Hematopoietic multipotent progenitor cell treated with erythropoietin and hydrocortisone succinate and interleukin-3 and kit ligand, for 6 days (in vitro differentiated cells): ENCODE results near the gene KXD1.

ENCODE experiments used
- DNase-seq: peaks from one replicate; pipeline ENCODE4 v3.0.0-alpha.2; 2015

The KXD1 gene

DNA sequence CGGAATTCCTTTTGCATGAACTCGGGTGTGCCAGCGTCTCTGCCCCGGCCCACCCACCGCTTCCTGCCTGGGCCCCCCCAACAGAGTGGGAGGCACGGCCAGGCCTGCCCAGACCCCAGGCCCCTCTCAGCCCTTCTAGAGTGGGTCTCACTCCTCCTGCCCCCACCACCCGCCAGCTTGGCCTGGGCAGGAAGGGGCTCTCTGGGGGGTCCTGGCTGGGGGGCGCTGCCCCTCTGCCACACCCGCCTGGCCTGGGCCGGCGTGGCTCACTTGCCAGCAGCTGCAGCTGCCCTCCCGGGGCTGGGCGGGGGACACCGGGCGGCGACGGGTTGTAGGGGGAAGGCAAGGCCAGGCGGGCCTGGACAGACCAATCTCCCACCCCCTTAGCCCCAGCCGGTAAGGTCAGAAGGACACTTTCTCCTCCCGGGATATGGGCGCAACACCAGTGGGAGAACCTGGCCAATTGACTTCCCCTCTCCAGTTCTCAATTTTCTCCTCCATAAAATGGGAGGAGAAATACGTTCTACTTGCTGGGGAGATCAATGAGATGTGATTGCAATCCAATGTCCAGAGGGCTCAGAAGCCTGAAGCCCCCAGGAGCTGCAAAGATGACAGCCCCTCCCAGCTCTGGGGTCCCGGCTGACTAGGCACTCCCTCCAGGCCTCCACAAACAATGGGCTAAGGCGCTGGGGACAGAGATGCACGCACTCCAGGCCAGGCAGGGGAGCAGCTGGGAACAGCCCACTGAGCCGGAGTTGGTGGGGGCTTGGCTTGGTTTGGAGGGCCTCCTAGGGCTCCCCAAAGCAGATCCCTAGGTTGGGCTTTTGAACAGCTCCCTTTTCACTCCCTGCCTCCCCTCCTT is 46.5 kb downstream of the KXD1 start:
- DNase-seq: no peak

DNA sequence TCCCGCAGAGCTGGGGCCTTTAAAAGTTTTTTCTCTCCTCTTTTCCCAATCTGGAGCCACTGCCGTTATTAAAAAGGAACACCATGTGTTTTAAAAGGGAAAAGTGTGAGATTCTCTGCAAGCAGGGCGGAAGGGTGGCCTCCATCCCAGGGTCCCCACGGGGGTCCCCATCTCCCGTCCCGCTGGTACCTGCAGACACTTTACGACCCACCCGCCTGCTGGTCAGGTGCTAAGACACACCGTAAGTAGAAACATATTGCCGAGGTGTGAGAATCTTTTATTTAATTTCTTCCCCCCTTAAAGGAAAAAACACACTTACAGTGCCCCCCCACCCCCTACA is 47.1 kb downstream of the KXD1 start:
- DNase-seq: no peak

DNA sequence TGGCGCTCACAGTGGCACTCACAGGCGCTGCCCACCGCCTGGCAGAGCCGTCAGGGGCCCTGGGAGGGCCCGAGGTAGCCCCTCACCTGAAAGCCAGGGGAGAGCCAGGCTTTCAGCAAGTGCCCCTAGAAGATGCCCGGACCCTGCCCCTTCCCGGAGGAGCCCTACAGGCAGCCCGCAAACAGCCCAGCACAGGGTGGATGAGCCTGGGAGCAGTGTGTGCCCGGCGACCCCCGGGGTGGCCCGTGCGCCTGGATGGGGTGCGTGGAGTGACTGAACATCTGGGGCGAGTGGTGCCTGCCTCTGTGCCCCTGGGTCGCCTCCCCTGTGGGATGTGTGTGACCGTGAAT is 47.5 kb downstream of the KXD1 start:
- DNase-seq: no peak

DNA sequence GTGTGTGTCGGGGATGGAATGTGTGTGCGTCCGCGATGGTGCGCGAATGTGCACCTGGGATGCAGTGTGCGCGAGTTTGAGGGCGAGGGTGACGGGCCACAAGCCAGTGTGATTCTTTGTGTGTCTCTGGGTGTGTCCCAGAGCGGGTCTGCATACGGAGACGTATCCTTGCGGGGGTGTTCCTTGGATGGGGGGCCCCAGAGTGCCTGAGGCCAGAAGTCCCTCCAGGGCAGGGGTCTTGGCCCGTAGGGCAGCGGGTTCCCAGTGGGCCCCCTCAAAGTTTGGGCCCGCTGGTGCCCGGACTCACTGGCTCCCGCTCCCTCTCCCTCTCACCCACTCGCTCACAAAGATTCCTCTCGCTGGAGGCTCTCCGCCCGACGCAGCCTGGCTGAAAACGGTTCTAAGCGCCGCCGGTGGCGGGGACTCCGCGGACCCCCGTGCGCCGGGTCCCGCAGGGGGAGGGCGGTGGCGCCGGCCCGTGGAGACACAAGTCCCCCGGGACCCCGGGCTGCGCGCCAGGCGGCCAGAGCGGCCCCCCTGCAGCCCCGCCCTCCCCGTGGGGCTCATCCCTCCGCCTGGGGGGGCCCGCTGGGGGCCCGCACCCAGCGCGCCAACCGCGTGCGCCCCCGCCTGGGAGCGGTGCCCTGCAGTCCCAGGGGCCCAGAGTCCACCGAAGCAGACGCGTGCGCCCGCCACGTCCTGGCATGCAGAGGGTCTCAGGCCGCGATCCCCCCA is 48.0 kb downstream of the KXD1 start:
- no peak for DNase-seq

DNA sequence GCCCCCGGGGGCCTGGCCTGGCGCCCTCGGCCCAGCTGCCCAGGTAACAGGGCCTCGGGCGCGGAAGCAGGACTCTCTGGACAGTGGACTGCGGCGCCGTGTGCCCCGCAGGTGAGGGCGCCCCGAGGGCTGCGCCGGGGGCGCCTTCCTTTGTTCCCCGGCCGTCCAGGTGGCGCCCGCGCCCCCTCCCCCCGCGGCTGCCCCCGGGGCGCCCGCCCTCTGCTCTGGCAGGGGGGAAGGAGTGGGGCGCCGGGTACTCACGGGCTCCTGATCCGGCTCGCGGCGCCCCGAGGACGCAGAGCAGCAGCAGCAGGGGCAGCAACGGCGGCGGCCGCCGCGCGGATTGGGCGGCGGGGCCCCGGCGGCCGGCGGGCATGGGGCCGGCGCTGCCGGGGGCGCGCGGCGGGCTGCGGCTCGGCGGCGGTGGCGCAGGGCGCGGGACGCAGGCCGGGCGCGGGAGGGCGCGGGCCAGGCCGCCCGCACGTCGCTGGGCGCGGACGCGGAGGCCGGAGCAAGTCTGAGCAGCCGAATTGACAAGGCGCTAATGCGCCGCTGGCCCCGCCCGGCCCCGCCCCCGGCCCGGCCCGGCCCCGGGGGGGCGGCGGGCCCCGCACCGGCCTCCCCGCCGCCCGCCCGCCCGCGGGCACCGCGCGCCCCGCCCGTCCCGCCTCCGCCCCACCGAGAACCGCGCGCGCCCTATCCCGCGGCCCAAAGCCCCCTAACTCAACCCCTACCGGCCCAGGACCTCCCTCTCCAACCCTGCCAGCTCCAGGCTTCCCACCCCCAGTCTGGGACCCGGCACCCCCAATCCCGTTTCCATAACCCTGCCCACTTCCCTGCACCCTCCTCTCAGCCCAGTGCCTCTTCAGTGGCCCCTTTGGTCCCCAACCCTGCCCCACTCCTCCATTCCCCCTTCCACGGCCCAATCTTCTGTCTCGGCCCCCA is 48.9 kb downstream of the KXD1 start, which contains the start of gene CRLF1:
Gene CRLF1, minus strand, starts transcription at position 519 of the 945 bp plus-strand sequence. Its CDS starts 143 bp downstream, at position 376.
- no peak for DNase-seq

DNA sequence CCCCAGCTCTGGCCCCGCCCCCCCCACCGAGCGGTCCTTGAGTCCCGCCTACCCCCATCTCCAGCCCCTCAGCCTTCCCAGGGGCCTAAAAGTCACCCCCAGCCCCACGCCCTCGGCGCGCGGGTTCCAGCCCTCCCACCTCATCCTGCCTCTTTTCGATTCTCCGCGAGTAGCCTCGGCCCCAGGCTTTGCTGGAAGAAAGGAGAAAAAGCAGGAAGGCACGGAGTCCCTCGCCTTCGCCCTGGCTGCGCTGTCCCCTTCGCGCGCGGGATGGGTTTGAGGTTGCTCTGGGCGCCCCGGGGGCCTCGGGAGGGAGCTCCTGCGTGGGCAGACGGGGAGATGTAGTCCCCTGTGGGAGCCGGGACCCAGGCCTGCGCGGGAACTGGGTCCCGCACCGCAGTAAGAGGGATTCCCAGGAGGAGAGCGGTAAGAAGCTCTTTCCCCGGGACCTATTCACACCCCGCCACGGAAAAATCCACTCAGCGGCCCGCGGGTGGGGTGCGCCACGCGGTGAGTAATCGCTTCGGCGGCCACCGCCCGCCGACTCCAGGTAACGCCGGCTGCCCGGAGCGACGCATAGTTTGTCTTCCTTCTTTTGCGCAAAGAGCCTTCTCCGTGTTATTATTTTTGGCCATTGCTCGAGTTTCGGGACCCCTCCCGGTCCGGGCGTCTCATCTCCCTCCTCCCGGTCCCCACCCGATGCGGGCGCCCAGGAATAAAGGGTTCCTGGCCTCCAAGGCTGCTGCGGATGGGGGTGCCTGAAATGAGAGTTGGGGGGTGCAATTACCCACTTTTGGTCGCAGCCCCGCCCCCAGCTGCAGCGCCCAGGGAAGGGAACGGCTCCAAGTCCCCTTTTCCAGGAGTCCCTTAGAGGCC is 49.8 kb downstream of the KXD1 start:
- DNase-seq: no peak

DNA sequence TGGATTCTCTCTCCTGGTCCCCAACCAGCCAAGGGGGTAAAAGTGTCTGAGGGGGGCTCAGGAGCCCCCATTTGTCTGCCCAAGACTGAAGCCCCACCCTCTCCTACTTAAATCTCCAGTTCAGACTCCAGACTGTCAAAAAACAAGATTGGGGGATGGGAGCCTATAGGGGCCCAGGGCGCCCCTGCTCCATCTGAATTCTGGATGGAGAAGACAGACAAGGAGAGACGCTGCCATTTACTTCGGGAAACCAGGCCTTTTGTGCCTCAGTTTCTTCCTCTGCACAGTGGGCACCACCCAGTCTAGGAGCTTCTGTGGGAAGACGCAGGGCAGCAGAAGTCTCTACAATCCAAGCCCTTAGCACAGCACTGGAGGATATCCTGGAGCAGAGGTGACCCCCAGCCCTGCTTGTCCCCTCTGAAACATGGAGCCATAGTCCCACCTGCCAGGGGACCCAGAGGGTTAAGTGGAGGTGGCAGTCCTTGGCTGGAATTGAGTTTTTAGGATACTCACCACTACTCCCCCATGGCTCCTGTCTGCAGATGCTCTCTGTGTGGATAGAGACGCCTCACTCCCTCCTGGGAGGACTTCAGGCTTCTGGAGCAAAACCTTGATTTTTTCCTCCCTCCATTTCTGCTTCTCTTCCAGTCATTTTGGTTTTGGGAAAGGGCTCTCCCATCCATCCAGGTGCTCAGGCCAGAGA is 50.6 kb downstream of the KXD1 start:
- DNase-seq: no peak

DNA sequence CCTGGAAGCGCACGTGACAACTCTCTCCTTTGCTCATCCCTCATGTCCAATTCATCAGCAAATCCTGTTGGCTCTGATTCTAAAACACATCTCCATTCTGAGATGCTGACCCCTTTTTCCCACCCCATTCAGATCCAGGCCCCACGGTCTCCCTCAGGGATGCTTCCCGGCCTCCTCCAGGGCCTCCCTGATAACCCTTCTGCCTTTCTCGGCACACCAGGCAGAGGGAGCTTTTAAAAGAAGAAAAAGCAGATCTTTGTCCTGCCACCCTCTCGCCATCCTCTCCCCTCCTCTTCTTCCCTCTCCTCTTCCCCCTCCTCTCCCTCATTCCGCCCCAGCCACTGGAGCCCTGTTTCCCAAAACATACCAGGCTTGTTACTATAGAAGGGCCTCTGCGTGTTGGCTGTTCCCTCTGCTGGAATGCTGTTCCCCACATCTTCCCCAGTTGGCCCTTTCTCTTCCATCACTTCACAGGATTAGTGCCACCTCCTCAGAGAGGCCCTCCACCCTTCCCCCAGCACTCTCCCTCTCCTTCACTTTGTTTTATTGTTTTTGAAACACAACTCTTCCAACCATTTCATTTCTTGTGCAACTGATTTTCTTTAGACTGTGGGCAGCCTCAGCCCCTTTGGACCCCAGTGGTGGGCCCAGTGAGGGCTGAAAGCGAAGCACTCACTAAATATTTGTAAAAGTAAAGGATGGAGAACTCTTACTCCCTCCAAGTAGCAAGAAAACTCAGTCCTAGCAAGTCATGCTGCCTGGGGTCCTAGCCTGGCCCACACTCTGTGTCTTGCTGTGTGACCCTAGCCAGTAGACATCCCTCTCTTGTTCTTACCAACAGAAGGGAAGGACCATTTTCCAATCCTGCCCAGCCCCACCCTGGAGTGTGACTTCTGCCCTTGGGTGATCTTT is 51.4 kb downstream of the KXD1 start:
- DNase-seq: no peak

DNA sequence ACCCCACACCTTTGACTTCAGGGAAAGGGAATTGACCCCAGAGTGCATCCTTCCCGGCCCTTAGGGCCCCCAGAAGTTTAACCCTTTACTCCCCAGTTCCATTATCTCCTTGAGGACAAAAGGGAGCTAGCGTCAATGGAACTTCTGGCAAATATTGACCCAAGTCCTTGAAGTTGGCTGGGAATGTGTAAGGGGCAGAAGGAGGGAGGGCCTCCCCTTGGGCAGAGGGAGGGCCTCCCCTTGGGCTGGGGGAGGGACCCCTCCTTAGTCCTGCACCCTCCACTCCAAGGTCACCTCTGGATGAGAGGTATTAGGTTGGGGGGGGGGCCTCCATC is 52.0 kb downstream of the KXD1 start:
- no peak for DNase-seq

DNA sequence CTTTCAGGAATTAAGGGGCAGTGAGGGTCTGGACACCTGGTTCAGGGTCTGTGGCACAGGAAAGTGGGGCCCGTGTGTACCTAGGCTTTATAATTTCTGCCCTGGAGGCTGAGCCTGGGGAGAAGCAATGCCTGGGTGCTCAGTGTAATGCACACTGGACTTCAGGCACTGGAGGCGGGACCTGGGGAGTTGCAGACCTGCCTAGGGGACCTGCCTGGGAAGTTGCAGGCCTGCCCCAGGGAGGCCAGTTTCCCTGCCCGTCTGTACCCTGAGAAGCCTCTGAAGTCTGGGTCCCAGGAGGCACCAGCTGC is 52.5 kb downstream of the KXD1 start:
- no peak for DNase-seq

DNA sequence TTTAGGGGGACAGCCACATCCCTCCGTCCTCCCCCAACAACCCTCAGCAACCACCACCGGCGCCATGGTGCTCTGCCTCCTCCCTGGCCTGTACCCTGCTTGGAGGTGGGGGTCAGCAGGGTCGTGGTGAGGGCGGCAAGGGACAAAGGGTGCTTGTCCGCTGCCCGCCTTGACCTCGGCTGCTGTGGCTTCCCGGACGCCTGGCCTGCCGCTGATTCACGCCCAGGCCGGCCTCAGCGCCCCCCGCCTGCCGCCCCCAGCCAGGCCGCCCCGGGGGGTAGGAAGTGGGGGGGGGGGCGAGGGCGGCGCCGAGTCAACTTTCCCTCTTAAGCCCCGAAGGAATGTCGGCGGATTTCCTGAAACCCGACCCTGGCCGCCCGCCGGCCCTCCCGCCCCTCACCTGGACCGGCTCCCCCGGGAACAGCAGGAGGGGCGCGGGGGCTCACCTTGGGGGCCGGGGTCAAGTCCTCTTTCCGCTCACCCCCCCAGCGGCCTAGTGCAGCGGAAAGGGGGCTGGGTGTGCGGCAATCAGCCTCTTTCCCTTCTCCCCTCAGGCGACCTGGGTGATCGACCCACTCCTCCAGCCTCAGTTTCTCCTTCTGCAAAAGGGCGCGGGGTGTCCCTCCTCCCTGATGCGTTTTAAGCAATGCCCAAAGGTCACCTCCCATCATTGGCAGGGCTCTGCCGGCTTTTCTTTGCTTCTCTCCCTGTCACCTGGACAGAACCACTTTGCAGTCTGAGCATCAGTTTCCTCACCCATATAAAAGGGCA is 53.1 kb downstream of the KXD1 start:
- DNase-seq: no peak

DNA sequence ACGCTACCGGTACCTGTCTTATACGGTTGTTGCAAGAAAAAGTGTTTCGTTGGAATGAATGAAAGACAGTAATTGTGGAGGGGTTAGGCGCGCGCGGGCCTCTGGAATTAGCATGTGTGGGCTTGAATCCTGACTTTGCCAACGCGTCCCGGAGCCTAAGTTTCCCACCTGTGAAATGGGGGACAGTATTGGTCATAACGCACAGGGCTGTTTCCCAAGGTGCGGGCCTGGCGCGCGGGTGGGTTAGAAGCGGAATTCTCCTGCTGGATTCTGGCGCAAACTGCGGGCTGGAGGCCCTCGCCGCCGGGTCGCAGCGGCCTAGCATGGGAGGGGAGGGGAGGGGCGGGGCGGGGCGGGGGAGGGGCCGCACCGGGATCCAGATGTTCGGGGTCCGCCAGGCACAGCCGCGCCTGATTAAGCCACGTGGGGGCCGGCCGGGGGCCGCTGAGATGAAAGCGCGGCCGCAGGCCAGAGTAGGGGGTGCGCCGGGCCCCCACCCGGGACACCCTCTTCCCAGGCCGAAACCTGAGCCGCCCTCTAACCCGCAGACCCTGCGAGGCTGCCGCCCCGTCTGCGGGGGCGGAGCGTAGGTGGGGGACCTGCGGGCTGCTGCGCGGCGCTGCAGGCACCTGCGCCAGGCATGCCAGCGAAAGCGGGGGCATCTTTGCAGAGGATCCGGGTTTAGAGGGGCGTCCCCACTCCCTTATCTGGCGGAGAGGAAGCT is 53.8 kb downstream of the KXD1 start:
- no peak for DNase-seq

DNA sequence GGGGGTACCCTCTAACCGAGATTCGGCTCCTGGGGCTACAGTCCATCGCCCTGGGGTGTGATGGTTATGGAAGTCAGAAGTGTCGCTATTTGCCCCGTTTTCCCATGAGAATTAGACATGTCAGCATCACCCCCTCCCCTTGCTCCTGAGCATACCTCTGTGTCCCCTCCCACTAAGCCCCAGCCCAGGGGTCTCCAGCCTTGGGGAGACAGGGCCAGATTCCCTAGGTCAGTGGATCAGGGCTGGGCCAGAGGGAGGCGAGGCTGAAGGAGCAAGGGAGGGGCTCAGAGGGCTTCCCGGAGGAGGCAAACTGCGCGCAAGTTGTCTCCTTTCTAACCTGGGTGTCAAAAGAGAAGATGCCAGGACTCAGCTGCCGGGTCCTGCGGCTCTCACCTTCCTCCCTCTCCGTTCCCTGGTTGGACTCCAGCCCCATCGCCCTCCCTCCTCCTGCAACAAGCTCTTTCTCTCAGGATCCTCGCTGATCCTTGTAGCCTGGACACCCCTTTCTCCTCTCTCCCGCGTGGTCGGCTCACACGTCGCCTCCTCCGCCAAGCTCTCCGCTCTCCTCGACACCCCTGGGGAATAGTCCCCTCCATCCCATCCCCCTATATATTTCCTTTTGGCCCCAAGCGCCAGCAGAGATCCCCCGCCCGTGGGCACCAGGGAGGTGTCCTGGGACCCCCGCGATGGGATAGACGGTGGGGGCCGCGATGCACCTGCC is 54.5 kb downstream of the KXD1 start:
- DNase-seq: no peak

DNA sequence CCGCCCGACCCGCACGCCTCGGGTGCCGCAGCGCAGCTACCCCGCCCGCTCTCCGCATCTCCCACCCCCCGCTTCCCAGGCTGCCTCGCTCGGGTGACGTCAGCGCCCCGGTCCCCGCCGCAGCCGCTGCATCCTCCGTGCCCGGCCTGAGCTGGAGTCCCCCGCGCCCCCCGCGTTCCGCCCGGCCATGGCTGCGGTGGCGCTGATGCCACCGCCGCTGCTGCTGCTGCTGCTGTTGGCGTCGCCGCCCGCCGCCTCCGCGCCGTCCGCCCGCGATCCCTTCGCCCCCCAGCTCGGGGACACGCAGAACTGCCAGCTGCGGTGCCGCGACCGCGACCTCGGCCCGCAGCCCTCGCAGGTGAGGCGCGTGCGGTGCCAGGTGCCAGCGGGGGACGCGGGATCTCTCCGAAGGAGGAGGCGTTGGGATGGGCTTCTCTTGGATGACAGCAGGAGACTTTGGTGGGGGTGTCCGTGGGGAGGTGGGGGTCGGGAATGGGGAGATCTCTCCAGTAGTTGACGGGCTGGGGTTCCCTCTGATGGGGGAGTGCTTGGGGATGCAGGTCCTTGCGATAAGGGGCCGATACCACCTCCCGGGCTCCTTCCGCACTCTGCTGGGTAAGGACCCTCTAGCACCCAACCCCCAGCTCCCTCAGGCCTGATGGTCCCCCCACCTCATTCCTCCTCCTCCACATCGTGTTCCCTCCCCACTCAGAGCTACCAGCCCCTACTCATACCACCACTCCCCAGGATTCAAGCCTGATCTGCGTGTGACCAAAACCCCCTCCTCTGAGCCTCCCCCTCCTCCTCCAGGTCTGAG is 55.3 kb downstream of the KXD1 start, which contains the start of gene TMEM59L:
Gene TMEM59L, plus strand, starts transcription at position 99 of the 817 bp plus-strand sequence. Its CDS starts 89 bp downstream, at position 188.
- DNase-seq: no peak

DNA sequence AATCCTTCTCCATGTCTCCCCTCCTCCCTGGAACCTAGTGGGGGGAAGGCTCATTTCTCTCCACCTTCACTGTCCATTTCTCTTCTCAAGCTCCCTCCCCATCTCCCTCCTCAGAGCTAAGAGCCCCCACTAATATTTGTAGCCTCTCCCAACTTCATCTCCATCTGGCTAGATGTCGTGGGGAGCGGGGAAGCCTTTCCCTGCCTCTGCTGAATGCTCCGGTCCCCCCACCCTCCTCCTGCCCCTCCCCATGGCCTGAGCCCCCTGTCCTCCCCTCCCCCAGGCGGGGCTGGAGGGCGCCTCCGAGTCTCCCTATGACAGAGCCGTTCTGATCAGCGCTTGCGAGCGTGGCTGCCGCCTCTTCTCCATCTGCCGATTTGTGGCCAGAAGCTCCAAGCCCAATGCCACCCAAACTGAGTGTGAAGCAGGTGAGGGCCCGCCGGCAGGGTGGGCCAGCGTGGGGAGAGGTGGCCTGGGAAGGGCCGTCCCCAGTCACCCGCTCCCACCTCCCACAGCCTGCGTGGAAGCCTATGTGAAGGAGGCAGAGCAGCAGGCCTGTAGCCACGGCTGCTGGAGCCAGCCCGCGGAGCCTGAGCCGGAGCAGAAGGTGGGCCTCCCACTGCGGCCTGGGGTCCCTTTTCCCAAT is 56.0 kb downstream of the KXD1 start:
- DNase-seq: no peak

DNA sequence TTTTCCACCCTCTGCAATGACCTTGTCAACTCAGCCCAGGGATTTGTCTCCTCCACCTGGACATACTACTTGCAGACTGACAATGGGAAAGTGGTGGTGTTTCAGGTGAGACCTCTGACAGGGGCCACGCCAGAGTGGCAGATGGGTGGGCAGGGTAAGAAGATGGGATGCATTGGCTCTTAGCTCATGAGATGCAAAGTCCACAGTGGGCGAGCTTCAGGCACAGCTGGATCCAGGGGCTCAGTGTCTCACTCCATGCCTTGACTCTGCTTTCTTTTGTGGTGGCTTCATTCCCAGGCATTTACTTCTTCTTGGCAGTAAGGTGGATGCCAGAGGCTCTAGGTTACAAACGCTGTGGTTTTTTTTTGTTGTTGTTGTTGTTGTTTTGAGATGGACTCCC is 58.4 kb downstream of the KXD1 start:
- no peak for DNase-seq

DNA sequence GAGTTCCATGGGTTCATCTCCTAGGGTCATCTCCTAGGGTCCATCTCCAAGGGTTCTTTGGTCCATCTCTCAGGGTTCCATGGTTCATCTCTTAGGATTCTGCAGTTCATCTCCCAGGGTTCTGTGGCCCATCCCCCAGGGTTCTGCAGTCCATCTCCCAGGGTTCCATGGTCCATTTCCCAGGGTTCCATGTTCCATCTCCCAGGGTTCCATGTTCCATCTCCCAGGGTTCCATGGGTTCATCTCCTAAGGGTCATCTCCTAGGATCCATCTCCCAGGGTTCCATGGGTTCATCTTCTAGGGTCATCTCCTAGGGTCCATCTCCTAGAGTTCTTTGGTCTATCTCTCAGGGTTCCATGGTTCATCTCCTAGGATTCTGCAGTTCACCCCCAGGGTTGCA is 59.9 kb downstream of the KXD1 start:
- DNase-seq: no peak
